Colon (tissue), 2 donors: ENCODE data around the gene DPP6.
"Not testable (repeated sequence)": the region's sequence is repeated elsewhere in the genome, so short reads cannot be mapped to it uniquely, and the experiment has no call there.

Experiments used
- FAIRE-seq: peaks from 2 replicates; lab custom pipeline; 2012; peaks lifted over from hg19 to GRCh38; lab: Jason Lieb, UNC
- donor health status: control.
- donor health status: control.

Gene DPP6

GRCh38 chr7:154148791-154149516 is 96.8 kb downstream of the DPP6 start:
- FAIRE-seq: not testable (repeated sequence)

GRCh38 chr7:154150656-154151055 is 98.5 kb downstream of the DPP6 start:
- FAIRE-seq: not testable (repeated sequence)

GRCh38 chr7:154151306-154151705 is 99.1 kb downstream of the DPP6 start:
- not testable (repeated sequence) for FAIRE-seq

GRCh38 chr7:154155928-154156327 is 103.7 kb downstream of the DPP6 start:
- FAIRE-seq: not testable (repeated sequence)

- not testable (repeated sequence) for FAIRE-seq
Measured at GRCh38 chr7:154162921-154163320, 110.7 kb downstream of the DPP6 start.

GRCh38 chr7:154163642-154164041 is 111.4 kb downstream of the DPP6 start:
- not testable (repeated sequence) for FAIRE-seq

- no peak for FAIRE-seq
Measured at GRCh38 chr7:154167051-154167450, 114.9 kb downstream of the DPP6 start.

- FAIRE-seq: no peak
Measured at GRCh38 chr7:154167807-154168206, 115.6 kb downstream of the DPP6 start.

DNA sequence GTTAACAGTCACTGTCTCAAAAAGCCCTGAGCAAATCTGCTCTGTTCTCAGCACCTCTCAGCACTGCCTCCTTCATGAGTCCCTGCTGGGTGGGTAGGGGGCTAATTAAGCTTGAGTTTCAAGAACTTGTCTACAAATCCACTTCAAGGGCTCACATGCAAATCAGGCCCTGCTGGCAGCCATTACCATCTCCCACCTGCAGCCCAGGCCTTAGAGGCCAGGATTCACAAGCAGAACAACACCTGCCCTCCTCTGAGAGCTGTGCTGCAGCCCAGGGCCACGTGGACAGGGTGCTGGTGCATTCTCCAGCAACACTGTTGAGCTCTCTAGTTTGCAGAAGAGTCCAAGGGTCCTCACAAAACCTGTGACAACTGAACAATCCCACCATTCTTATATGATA is 119.2 kb downstream of the DPP6 start:
- FAIRE-seq: no peak

DNA sequence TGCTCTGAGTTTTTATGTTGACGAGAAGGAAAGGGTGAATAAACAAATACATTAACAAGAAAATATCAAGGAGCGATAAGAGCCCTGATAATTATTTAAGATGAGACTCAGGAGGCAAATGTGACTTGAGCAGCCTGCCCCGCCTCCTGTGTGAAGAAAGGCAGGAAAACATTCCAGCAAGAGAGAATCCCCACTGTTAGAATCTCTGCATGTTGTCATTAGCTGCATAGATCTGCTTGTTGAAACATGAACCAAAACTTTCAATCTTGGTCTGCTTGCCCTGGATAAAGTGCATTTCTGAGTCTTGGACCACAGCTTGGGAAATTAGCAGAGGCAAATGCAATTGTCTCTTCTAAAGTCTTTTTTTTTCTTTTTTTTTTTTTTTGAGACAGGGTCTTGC is 120.0 kb downstream of the DPP6 start:
- no peak for FAIRE-seq

DNA sequence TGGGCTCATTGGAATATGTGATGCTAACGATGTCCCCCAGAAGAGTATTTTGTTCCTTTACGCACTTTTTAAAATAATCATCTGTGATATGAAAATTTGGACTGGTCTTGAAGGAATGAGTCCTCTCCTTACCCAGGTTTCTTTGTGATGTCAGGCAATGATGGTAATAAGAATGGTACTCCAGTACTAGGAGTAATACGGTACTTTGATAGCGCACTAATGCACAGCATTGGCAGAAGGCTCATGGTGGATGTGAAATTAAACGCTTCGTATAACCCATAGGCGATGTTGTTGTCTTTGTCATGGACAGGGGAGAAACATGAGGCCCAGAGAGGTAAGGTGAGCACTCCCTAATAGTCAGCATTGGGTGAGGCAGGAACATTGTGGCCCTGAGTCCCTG is 125.4 kb downstream of the DPP6 start:
- no peak for FAIRE-seq

- FAIRE-seq: no peak
Measured at GRCh38 chr7:154178895-154179294, 126.7 kb downstream of the DPP6 start.

DNA sequence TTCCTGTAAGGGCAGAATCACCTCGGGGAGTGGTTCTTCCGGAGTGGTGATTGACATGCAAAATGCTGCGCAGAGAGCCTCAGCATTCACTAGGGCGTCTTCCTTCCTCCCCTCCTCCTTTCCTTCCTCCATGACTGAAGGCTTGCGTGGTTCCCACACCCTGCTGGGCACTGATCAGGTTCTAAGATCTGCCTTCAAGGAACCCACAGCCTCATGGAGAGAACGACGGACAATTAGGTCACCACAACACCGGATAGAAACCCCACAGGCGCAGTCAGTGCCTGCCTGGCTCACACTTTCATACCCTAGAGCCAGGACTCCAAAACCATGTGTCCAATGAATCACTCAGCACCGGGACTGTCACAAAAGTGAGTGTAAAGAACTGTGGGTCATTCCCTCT is 131.3 kb downstream of the DPP6 start:
- no peak for FAIRE-seq

GRCh38 chr7:154183946-154184345 is 131.7 kb downstream of the DPP6 start:
- FAIRE-seq: no peak

DNA sequence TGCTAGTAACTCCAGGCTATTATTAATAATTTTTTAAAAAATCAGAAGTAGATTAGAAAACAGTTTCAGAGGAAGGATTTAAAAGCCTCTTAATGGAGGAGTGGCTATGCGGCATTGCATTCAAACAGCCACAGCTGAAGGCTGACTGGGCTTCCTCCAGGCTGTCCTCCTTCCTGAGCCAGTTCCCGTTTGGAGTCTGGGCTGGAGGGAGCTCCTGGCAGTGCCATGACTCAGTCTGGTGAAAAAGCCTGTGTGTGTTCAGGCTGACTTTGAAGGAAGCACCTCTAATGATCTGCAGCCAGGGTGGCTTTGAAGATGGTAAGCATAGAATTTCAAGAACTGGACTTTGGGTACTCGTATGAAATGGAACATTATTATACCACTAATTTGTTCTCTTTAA is 134.6 kb downstream of the DPP6 start:
- no peak for FAIRE-seq

DNA sequence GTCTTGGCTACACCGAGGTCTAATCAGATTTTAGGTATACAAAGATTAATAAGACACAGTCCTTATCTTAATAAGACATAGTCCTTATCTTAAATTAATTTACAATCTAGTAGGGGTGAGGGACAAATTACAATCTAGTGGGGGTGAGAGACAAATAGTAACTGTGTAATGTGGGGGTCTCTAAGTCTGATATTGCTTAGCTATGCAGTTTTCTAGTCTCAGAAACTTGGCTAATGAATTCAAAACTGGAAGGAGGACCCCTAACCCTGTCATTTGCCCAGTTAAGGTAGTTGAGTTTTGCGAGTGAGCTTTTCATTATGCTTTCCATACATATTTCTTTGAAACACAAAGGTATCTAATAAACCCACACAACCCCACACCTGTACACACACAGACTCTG is 136.1 kb downstream of the DPP6 start:
- no peak for FAIRE-seq

DNA sequence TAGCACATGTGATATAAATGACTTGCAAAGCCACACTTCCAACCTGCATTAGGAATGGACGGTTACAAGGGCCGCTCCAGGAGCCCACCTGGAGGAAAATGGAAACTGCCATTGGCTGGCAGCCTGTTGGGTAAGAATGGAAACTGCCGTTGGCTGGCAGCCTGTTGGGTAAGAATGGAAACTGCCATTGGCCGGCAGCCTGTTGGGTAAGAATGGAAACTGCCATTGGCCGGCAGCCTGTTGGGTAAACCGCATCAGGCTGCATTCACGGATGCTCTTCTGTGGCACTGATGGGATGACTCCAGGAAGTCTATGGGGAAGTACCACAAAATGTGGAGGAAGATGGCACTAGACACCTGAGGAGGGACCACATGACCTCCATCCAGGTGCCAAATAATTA is 143.1 kb downstream of the DPP6 start:
- FAIRE-seq: no peak

DNA sequence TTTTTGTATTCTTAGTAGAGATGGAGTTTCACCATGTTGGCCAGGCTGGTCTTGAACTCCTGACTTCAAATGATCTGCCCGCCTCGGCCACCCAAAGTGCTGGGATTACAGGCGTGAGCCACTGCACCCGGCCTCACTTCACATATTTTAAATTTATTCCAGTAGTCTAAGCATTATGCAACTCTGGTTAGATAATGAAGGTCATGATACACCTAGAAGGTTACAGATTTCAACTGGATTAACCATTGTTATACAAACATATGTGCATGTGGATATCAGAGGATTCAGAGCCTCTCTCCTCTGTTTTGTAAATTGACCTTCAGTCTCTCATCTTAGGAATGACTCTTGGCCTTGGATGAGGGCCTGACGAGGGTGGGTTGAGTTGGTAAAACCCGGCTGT is 146.3 kb downstream of the DPP6 start:
- no peak for FAIRE-seq

GRCh38 chr7:154200241-154200640 is 148.0 kb downstream of the DPP6 start:
- no peak for FAIRE-seq

GRCh38 chr7:154202002-154202401 is 149.8 kb downstream of the DPP6 start:
- FAIRE-seq: no peak

DNA sequence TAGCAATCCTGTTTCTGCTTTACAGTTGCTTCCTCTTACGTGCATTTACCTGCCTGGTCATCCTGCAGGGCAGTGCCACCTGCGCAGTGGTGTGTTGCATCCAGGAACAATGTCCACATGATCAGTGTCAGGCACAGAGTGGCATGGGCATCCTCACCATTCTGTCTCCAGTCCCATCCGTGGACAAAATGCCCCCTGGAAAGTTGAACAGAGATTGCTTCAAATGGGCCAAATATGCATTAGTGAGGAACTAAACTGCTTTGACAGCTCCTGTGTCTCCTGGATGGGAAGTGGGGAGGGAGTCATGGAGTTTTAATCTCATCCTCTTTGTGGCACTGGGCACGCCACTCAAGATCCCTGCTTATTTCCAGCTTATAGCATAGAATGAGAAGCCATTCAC is 151.8 kb downstream of the DPP6 start:
- FAIRE-seq: no peak

DNA sequence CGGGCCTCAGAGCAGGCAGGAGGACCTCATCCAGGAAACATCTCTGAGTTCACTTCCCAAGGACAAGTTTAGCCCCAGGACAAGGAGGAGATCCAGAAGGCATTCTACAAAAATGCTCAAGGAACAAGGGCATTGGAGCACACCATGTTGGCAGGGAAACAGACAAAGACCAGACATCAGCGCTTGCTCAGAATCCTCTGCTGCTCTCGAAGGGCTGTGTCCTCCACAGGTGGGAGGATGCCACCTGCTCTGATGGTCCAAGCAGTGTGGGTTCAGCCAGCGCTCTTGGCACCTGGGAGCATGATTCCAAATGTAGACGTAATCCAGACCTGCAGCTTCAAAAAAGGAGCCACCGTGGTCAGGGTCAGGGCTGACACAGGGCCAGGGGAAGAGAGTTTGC is 160.7 kb downstream of the DPP6 start:
- no peak for FAIRE-seq

DNA sequence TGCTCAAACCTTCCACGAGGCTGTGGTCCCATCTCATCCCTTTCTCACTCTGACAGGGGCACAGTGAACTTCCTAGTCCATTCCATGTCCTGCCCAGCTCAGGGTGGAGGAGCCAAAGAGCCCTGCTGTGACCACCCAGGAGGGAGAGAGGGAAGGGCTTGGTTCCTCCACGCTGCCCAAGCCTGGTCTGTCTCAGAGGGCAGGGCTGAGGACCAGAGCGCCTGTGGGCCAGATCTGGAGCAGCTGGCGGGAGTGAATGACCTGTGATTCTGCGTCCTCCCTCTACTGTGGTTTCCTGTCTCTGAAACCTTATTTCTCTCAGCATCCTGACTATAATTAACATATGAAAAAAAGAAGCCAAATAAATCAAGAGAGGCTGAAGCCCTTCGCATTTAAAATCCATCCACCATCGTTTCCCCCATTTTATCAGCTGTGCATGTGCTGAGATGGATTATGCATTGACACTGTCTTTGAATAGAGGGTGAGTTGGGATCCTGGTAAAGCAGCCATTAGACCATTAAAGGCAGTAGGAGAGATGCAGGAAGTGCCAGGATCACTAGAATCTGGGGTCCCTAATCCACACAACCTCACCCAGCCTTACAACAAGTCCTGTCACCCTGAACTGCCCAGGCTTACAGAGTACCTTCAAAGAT is 165.6 kb downstream of the DPP6 start:
- FAIRE-seq: no peak

- no peak for FAIRE-seq
Measured at GRCh38 chr7:154231732-154232131, 179.5 kb downstream of the DPP6 start.
